GM23338 (cell line): ENCODE measurements around the gene TPST2. TPM values are rescaled to one million over a fixed set of nuclear protein-coding genes. Genes with fewer than 3 reads are reported as not detected.

Experiments used
- ATAC-seq: fragments of 200-7000 bp; cut with Tn5 transposase; 3 replicates; pipeline ENCODE4 v1.9.1; 2020
- DNase-seq: peaks from one replicate; pipeline ENCODE4 v3.0.0-alpha.2; 2015; ENCODE audit warnings: low spot score
- H2AFZ ChIP-seq: fragments of 200-600 bp; sonication (generic); 2 replicates; pipeline ENCODE4 v1.8.0; 2016; ENCODE audit warnings: antibody characterized with exemption, mild to moderate bottlenecking, moderate library complexity
- H3F3A ChIP-seq: fragments of 200-600 bp; sonication (generic); replicated peaks from 2 replicates; pipeline ENCODE4 v1.8.0; 2017; ENCODE audit warnings: antibody characterized with exemption, mixed run types, low read depth
- H3K27ac ChIP-seq: fragments of 200-600 bp; sonication (generic); 2 replicates; pipeline ENCODE4 v1.6.1; 2016; ENCODE audit warnings: low read depth
- H3K27me3 ChIP-seq: fragments of 200-600 bp; sonication (generic); 2 replicates; pipeline ENCODE4 v1.8.0; 2016; ENCODE audit warnings: mild to moderate bottlenecking, mixed run types, moderate library complexity; ENCODE audit not compliant: insufficient read depth
- H3K36me3 ChIP-seq: fragments of 200-600 bp; sonication (generic); 2 replicates; pipeline ENCODE4 v1.8.0; 2016; ENCODE audit warnings: mild to moderate bottlenecking; ENCODE audit not compliant: insufficient read depth
- H3K4me1 ChIP-seq: fragments of 200-600 bp; sonication (generic); 2 replicates; pipeline ENCODE4 v1.8.0; 2016; ENCODE audit warnings: mild to moderate bottlenecking, moderate library complexity; ENCODE audit not compliant: insufficient read depth
- H3K4me2 ChIP-seq: fragments of 200-600 bp; sonication (generic); 2 replicates; pipeline ENCODE4 v1.7.1; 2017; ENCODE audit warnings: mixed run types
- H3K4me3 ChIP-seq: fragments of 200-600 bp; sonication (generic); 2 replicates; pipeline ENCODE4 v1.6.1; 2016; ENCODE audit warnings: mixed run types
- H3K79me2 ChIP-seq: fragments of 200-600 bp; sonication (generic); replicated peaks from 2 replicates; pipeline ENCODE4 v1.8.0; 2017; ENCODE audit warnings: mild to moderate bottlenecking; ENCODE audit not compliant: insufficient read depth
- H3K9me2 ChIP-seq: fragments of 200-600 bp; sonication (generic); 2 replicates; pipeline ENCODE4 v1.8.0; 2017; ENCODE audit not compliant: insufficient read depth
- H4K20me1 ChIP-seq: fragments of 200-600 bp; sonication (generic); replicated peaks from 2 replicates; pipeline ENCODE4 v1.8.0; 2017; ENCODE audit warnings: mild to moderate bottlenecking; ENCODE audit not compliant: insufficient read depth
- H3K27ac Mint-ChIP-seq: 2 replicates; pipeline ENCODE4 v1.8.0; 2020; ENCODE audit warnings: inconsistent platforms, mild to moderate bottlenecking, moderate library complexity, mixed read lengths
- H3K27me3 Mint-ChIP-seq: 3 replicates; pipeline ENCODE4 v1.8.0; 2022; ENCODE audit warnings: low read depth, mild to moderate bottlenecking, moderate library complexity, mixed read lengths, inconsistent platforms; ENCODE audit not compliant: insufficient read depth, poor library complexity
- H3K36me3 Mint-ChIP-seq: 3 replicates; pipeline ENCODE4 v1.8.0; 2021; ENCODE audit warnings: low read depth, mild to moderate bottlenecking, inconsistent platforms, moderate library complexity, mixed read lengths
- H3K4me1 Mint-ChIP-seq: 3 replicates; pipeline ENCODE4 v1.8.0; 2020; ENCODE audit warnings: mild to moderate bottlenecking, inconsistent platforms, mixed read lengths
- H3K4me3 Mint-ChIP-seq: 3 replicates; pipeline ENCODE4 v1.8.0; 2021; ENCODE audit warnings: moderate library complexity, mild to moderate bottlenecking, inconsistent platforms, mixed read lengths
- H3K9me3 Mint-ChIP-seq: 3 replicates; pipeline ENCODE4 v1.8.0; 2020; ENCODE audit warnings: moderate library complexity, mild to moderate bottlenecking, inconsistent platforms, mixed read lengths
- CREB1 ChIP-seq: fragments of 250-450 bp; sonication (Bioruptor Pico); IDR thresholded peaks from 2 replicates; pipeline ENCODE4 v1.5.0; 2020; ENCODE audit warnings: low read depth, mild to moderate bottlenecking, moderate library complexity
- CTCF ChIP-seq, 2 experiments: fragments of 200-600 bp in 1 of 2; sonication (generic) in 1 of 2; conservative IDR thresholded peaks; 2 replicates each; pipeline versions ENCODE4 v1.5.1 to v1.6.1; 2016 to 2017; ENCODE audit warnings: antibody characterized with exemption in 2 of 2, low read depth in 2 of 2, mild to moderate bottlenecking in 2 of 2, moderate library complexity in 1 of 2
- EZH2 ChIP-seq: fragments of 200-600 bp; sonication (generic); IDR thresholded peaks from one replicate; pipeline ENCODE4 v1.8.0; 2017; ENCODE audit warnings: antibody characterized with exemption, mild to moderate bottlenecking, low read depth; ENCODE audit not compliant: unreplicated experiment
- EZH2phosphoT487 ChIP-seq: fragments of 200-600 bp; sonication (generic); IDR thresholded peaks from one replicate; pipeline ENCODE4 v1.8.1; 2018; ENCODE audit warnings: antibody characterized with exemption; ENCODE audit not compliant: unreplicated experiment
- JUNB ChIP-seq: IDR thresholded peaks from one replicate; pipeline ENCODE4 v1.6.1; 2016; ENCODE audit warnings: antibody characterized with exemption; ENCODE audit not compliant: unreplicated experiment
- NANOG ChIP-seq: IDR thresholded peaks from 2 replicates; pipeline ENCODE4 v1.6.1; 2016; ENCODE audit warnings: antibody characterized with exemption, borderline replicate concordance
- POLR2AphosphoS5 ChIP-seq: IDR thresholded peaks from 2 replicates; pipeline ENCODE4 v1.6.1; 2016; ENCODE audit warnings: antibody characterized with exemption, low read depth
- REST ChIP-seq: IDR thresholded peaks from one replicate; pipeline ENCODE4 v1.6.1; 2018; ENCODE audit warnings: antibody characterized with exemption; ENCODE audit not compliant: unreplicated experiment
- STAT1 ChIP-seq: IDR thresholded peaks from one replicate; pipeline ENCODE4 v1.6.1; 2016; ENCODE audit warnings: antibody characterized with exemption; ENCODE audit not compliant: unreplicated experiment
- ZNF114 ChIP-seq: fragments of 250-450 bp; sonication (Bioruptor Pico); IDR thresholded peaks from 2 replicates; pipeline ENCODE4 v1.5.0; 2020; ENCODE audit warnings: mild to moderate bottlenecking, moderate library complexity
- ZNF331 ChIP-seq: fragments of 250-450 bp; sonication (Bioruptor Pico); IDR thresholded peaks from 2 replicates; pipeline ENCODE4 v1.5.0; 2020; ENCODE audit warnings: low read depth, mild to moderate bottlenecking, moderate library complexity
- ZNF462 ChIP-seq: fragments of 250-450 bp; sonication (Bioruptor Pico); IDR thresholded peaks from 2 replicates; pipeline ENCODE4 v1.5.0; 2020; ENCODE audit warnings: mild to moderate bottlenecking, moderate library complexity
- polyA plus RNA-seq: library from polyadenylated mRNA; unstranded; fragments of >200 nt; fragmentation: Nextera tagmentation; extraction: Ambion mirVana; gene quantifications from 2 replicates; pipeline ENCODE4 v1.2.1, GENCODE V29; 2016
- total RNA-seq: library from RNA; depleted of rRNA; stranded (reverse); fragments of >200 nt; shearing (Covaris generic); gene quantifications from 2 replicates; pipeline ENCODE4 v1.2.3, GENCODE V29; 2014
- TF ChIP-seq, protein P1 (sequence below): IDR thresholded peaks from 2 replicates; pipeline ENCODE4 v1.6.1; 2016; ENCODE audit warnings: antibody characterized with exemption

TPST2 gene
- total and polyA plus RNA-seq, 2 experiments from 2014 or later: 37.9 to 127 TPM

GRCh38 chr22:26566994-26567393 lies 22.9 kb downstream of the TPST2 start (continued):
- no peak for TF ChIP-seq REST

GRCh38 chr22:26565889-26566288 lies 24.0 kb downstream of the TPST2 start:
- no peak for ATAC-seq
- H4K20me1 ChIP-seq: peaks cover 6% of the 10 kb centered on the region; the same call in 1 of the 2 replicates
- no peaks in the 10 kb centered on the region for H3K27me3 ChIP-seq
- no peak for TF ChIP-seq EZH2phosphoT487
- no peak for TF ChIP-seq ZNF462 (CRISPR knock-in tag)
- no peak for TF ChIP-seq STAT1
- no peak for TF ChIP-seq EZH2
- no peak for TF ChIP-seq CTCF (conservative IDR thresholded peaks at IDR 0.05; ENCODE audit: low read depth in 2 of 2)
- no peak for TF ChIP-seq NANOG
- no peak for TF ChIP-seq ZNF331 (CRISPR knock-in tag)
- TF ChIP-seq, protein P1, sequence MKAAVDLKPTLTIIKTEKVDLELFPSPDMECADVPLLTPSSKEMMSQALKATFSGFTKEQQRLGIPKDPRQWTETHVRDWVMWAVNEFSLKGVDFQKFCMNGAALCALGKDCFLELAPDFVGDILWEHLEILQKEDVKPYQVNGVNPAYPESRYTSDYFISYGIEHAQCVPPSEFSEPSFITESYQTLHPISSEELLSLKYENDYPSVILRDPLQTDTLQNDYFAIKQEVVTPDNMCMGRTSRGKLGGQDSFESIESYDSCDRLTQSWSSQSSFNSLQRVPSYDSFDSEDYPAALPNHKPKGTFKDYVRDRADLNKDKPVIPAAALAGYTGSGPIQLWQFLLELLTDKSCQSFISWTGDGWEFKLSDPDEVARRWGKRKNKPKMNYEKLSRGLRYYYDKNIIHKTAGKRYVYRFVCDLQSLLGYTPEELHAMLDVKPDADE: no peak
- TF ChIP-seq CREB1: no peak
- TF ChIP-seq ZNF114: no peak
- no peak for TF ChIP-seq JUNB
- no peak for TF ChIP-seq POLR2AphosphoS5

More at GRCh38 chr22:26565889-26566288, 24.0 kb downstream of the TPST2 start:
- Mint-ChIP-seq H3K27ac (no peak overlapping the region), H3K9me3 (peaks cover 2% of the 10 kb centered on the region; the same call in 1 of the 3 replicates), H3K27me3 (peaks cover 7% of the 10 kb centered on the region), H3K4me3 (no peak overlapping the region), H3K36me3 (peaks cover 24% of the 10 kb centered on the region), H3K4me1 (peaks cover 70% of the 10 kb centered on the region)
- Histone ChIP-seq H3K4me1 (peaks cover 67% of the 10 kb centered on the region), H3K9me2 (no peaks in the 10 kb centered on the region), H3K4me3 (no peak overlapping the region), H3F3A (peaks cover 24% of the 10 kb centered on the region), H3K27ac (peak overlapping the region; percentile 95), H2AFZ (no peak overlapping the region), H3K79me2 (peaks cover 89% of the 10 kb centered on the region), H3K4me2 (no peak overlapping the region), H3K36me3 (no peaks in the 10 kb centered on the region)
- no peak for DNase-seq
